Gastrocnemius medialis (tissue), 4 donors: ENCODE data around the gene CDKAL1.

ENCODE experiments used
- CTCF ChIP-seq, 5 experiments: fragments of 450-650 bp in 3 of 5; fragments of 200-600 bp in 2 of 5; sonication (generic) in 2 of 5; IDR thresholded peaks in 4 of 5; conservative IDR thresholded peaks in 1 of 5; 1 replicate in 4 of 5; 2 replicates in 1 of 5; pipeline ENCODE4 v1.5.1; 2016 to 2019; ENCODE audit warnings: antibody characterized with exemption in 5 of 5, mild to moderate bottlenecking in 3 of 5, moderate library complexity in 3 of 5
- POLR2A ChIP-seq, 2 donors: fragments of 450-650 bp; IDR thresholded peaks; one replicate each; pipeline ENCODE4 v1.6.1; 2017; ENCODE audit warnings: antibody characterized with exemption in 2 of 2, mild to moderate bottlenecking in 2 of 2, moderate library complexity in 2 of 2

DNA sequence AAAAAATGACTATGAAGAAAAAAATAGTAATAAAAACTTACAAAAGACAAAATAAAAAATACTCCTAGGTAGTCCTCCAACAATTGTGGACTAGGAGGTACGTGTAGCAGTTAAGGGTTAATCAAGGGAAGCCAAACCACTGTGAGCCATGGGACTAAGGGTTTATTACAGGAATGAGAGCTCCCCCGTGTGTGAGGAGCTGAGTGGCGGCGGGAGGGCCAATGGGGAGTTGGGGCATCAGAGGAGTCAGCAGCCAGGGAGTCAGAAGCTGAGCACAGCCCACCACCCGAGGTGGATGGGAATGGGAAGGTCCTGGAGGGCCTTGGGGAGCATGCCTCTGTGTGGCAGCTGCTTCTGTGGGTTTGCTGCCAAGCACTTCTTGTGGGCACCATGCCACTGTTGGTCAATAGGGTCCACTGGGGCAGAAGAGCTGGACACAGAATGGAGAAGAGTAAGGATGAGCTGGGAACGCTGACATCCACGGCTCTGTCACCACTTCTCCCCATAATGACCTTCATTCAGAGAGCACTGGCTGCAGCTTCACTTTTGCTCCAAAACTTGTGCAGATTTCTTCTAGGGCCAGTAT, 373.3 kb downstream of the CDKAL1 start:
- TF ChIP-seq CTCF (IDR thresholded peaks at IDR 0.05 in 4 of 5, conservative IDR thresholded peaks at IDR 0.05 in 1 of 5): no peak
- no peak for TF ChIP-seq POLR2A (IDR thresholded peaks at IDR 0.05)
